Chondrocyte (in vitro differentiated cells): ENCODE results near the gene CIDEA. TPM values are rescaled to one million over a fixed set of nuclear protein-coding genes. Genes with fewer than 3 reads are reported as not detected.

Experiments used
- DNase-seq: peaks from one replicate; pipeline ENCODE4 v3.0.0; 2021; ENCODE audit warnings: mixed read lengths, low spot score
- H3K27ac Mint-ChIP-seq: one replicate; pipeline ENCODE4 v1.8.0; 2021; ENCODE audit warnings: mild to moderate bottlenecking, moderate library complexity, mixed read lengths; ENCODE audit not compliant: unreplicated experiment
- H3K27me3 Mint-ChIP-seq: 2 replicates; pipeline ENCODE4 v1.8.0; 2021; ENCODE audit warnings: low read depth, mixed read lengths
- H3K36me3 Mint-ChIP-seq: 2 replicates; pipeline ENCODE4 v1.8.0; 2021; ENCODE audit warnings: low read depth, mixed read lengths
- H3K4me1 Mint-ChIP-seq: 2 replicates; pipeline ENCODE4 v1.8.0; 2021; ENCODE audit warnings: low read depth, mild to moderate bottlenecking, mixed read lengths
- H3K4me3 Mint-ChIP-seq: one replicate; pipeline ENCODE4 v1.8.0; 2021; ENCODE audit warnings: mild to moderate bottlenecking, moderate library complexity, mixed read lengths; ENCODE audit not compliant: unreplicated experiment
- H3K9me3 Mint-ChIP-seq: 2 replicates; pipeline ENCODE4 v1.8.0; 2021; ENCODE audit warnings: low read depth, mixed read lengths
- total RNA-seq: library from RNA; stranded (reverse); gene quantifications from 3 replicates; pipeline ENCODE4 v1.2.1, GENCODE V29; 2021
- TF ChIP-seq, protein P1 (sequence below): fragments of 200-600 bp; sonication (generic); IDR thresholded peaks from 2 replicates; pipeline ENCODE4 v1.5.0; 2021; ENCODE audit warnings: antibody characterized with exemption, mild to moderate bottlenecking, moderate library complexity

CIDEA gene
- total RNA-seq, 1 donor from 2014 or later = not detected

DNA sequence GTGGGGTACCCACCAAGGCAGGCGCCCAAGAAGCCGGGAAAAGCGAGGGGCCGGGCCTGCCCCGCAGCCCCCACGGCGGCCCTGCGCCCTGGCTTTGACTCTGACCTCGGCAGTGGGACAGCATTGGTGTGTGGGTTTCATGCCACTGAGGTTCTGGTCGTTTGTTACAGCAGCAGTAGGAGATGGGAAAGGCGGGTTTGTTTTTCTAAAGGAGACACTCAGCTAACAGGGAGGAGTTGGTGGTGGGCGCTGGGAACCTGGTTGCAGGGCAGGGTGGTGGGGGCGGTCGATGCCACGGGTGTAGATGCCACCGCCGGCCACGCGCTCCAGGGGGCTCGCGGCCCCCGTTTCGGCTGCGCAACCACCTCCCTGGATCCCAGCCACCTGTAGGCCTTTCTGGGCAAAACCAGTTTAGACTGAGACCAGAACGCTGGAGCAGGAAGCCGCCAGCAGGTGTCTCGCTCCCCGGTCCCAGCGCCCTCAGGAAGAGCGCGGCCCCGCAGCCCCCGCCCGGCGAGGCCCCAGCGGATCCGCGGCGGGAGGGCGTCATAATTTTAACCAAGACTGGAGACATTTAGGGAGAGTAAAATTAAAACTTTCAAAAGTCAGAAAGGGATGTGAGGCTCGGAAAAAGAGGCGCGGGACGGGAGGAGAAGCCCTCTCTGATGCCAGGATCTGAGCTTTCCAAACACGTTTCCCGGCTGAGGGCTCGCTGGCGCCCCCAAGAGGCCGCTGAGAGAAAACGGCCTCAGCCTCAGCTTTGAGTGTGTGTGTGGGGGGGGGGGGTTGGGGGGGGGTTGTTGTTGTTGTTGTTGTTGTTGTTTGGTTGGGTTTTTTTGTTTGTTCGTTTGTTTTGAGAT is 17.4 kb downstream of the CIDEA start:
- Mint-ChIP-seq H3K9me3 (no peaks in the 10 kb centered on the region), H3K4me1 (no peaks in the 10 kb centered on the region), H3K4me3 (peak overlapping the region; percentile 81), H3K27ac (peak overlapping the region; percentile 80), H3K36me3 (no peaks in the 10 kb centered on the region), H3K27me3 (no peaks in the 10 kb centered on the region)
- no peak for DNase-seq
- TF ChIP-seq, protein P1, sequence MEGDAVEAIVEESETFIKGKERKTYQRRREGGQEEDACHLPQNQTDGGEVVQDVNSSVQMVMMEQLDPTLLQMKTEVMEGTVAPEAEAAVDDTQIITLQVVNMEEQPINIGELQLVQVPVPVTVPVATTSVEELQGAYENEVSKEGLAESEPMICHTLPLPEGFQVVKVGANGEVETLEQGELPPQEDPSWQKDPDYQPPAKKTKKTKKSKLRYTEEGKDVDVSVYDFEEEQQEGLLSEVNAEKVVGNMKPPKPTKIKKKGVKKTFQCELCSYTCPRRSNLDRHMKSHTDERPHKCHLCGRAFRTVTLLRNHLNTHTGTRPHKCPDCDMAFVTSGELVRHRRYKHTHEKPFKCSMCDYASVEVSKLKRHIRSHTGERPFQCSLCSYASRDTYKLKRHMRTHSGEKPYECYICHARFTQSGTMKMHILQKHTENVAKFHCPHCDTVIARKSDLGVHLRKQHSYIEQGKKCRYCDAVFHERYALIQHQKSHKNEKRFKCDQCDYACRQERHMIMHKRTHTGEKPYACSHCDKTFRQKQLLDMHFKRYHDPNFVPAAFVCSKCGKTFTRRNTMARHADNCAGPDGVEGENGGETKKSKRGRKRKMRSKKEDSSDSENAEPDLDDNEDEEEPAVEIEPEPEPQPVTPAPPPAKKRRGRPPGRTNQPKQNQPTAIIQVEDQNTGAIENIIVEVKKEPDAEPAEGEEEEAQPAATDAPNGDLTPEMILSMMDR = peak; percentile 90

DNA sequence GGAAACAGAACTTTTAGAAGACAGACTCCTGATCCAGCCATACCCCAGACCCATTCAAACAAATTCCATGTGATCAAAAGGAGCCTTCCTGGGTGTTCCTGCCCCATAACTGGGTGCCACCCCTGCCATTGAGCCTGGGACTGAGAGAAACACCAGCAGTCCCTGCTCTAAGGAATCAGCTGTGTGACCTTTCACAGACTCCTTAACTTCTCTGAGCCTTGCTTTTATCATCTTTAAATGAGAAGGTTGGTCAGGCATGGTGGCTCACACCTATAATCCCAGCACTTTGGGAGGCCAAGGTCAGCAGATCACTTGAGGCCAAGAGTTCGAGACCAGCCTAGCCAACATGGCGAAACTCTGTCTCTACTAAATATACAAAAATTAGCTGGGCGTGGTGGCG is 20.6 kb downstream of the CIDEA start:
- no peak for DNase-seq
- Mint-ChIP-seq H3K36me3 (no peaks in the 10 kb centered on the region), H3K4me3 (no peak overlapping the region)

DNA sequence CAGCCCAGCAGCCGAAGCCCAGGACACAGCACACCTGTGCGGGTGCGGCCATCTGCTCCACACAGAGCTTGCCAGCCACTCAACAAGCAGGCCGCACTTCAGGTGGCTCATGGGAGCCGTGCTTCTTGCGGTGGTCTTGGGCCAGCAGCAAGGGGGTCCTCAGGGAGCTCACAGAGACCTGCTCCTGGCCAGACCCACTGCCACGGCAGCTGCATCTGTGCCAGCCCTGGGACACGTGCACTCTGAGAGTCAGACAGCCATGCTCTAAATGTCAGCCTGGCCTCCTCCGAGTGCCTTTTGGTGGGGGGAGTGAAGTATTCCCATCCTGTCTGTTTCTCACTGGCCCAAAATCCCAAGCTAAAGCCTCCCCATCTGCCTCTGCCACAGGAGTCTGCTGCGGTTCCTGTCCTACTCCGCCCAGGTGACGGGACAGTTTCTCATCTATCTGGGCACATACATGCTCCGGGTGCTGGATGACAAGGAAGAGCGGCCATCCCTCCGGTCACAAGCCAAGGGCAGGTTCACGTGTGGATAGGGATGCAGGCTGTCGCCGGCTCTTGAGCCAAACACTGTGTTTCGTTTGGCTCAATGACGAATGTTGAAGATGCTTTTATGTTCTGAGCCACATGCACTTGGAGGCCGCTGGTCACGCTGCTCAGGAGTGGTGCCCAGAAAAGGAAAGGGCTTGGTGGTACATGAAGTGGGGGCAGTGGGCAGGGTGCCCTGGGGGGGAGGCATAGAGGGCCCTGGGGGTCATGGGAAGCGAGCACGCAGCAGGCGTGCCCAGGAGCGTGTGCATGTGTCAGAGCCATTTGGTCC is 22.8 kb downstream of the CIDEA start:
- Mint-ChIP-seq H3K27me3 (no peaks in the 10 kb centered on the region), H3K4me3 (no peak overlapping the region), H3K9me3 (no peaks in the 10 kb centered on the region), H3K4me1 (peaks cover 44% of the 10 kb centered on the region), H3K36me3 (no peaks in the 10 kb centered on the region), H3K27ac (no peak overlapping the region)
- no peak for DNase-seq
- TF ChIP-seq, protein P1 = no peak

More for the DNA sequence above, 20.6 kb downstream of the CIDEA start:
- Mint-ChIP-seq H3K4me1 (peaks cover 26% of the 10 kb centered on the region), H3K9me3 (no peaks in the 10 kb centered on the region), H3K27me3 (no peaks in the 10 kb centered on the region), H3K27ac (no peak overlapping the region)
- TF ChIP-seq, protein P1 = no peak

DNA sequence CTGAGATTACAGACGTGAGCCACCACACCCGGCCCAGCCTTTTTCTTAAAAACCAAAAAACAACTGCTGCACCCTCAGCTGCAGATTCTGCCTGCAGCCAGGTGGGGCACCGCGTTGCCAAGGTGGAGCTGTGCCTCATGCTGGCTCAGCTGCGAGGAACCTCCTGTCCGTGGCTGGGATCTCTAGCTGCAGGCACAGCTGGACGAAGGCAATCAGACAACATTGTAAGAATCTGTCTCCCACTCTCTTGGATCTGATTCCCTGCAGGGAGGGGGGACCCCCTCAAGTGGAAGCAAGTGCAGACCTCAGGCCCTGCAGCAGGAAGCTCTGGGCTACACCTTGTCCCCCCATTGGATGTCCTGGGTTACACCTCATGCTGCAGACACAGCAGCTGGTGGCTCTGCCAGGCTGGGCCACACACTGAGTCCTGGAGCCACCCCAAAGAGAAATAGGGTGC is 24.1 kb downstream of the CIDEA start:
- peak overlapping the region; percentile 99 for H3K27ac Mint-ChIP-seq
- no peaks in the 10 kb centered on the region for H3K36me3 Mint-ChIP-seq
- no peak for DNase-seq
- peaks cover 57% of the 10 kb centered on the region for H3K4me1 Mint-ChIP-seq
- no peaks in the 10 kb centered on the region for H3K27me3 Mint-ChIP-seq
- TF ChIP-seq, protein P1 = peak; percentile 36
- no peaks in the 10 kb centered on the region for H3K9me3 Mint-ChIP-seq
- H3K4me3 Mint-ChIP-seq = peak overlapping the region; percentile 79
